DLD1 (cell line): ENCODE results near the gene CC2D2B.

Experiments used
- in situ Hi-C: cut with HindIII; loops from 2 replicates; pipeline ENCODE4 v1.10.0; 2017; ENCODE audit warnings: low sequenced_read_pairs

CC2D2B gene

GRCh38 chr10:96073722-96074121 lies 165.9 kb downstream of the CC2D2B start:
- in situ Hi-C loops = no loop called here

- in situ Hi-C loops = no loop called here
Measured at GRCh38 chr10:96074776-96075175, 167.0 kb downstream of the CC2D2B start.

- in situ Hi-C loops = no loop called here
Measured at GRCh38 chr10:96075977-96076376, 168.2 kb downstream of the CC2D2B start.

DNA sequence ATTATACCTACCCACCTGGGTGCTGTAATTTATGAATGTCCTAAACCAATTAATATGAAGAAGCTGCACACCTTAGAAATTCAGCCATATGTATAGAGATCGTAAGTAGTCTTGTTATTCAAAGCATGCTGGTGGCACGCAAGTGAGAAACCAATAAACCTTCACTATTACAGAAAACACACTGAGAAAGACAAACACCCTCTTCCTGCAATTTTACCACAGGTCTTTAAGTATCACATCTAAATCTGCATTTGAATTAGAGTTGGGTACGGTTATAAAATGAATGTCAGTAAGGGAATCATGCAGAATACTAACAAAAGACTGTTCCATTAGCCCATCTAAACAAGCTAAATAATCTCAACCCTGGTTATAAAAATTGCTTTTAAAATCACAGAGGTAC lies 169.4 kb downstream of the CC2D2B start:
- in situ Hi-C loops = no loop called here

- in situ Hi-C loops = no loop called here
Measured at GRCh38 chr10:96082153-96082552, 174.4 kb downstream of the CC2D2B start.
